Activated T-cell treated with anti-CD3 and anti-CD28 coated beads for 1 hour (primary cell): Measurements from ENCODE around the gene CDH16.
"Not testable (repeated sequence)": the region's sequence is repeated elsewhere in the genome, so short reads cannot be mapped to it uniquely, and the experiment has no call there.

Experiments used
- DNase-seq: peaks from one replicate; pipeline ENCODE4 v3.0.0-alpha.2; 2020; ENCODE audit warnings: low read depth

Gene CDH16, protein sequence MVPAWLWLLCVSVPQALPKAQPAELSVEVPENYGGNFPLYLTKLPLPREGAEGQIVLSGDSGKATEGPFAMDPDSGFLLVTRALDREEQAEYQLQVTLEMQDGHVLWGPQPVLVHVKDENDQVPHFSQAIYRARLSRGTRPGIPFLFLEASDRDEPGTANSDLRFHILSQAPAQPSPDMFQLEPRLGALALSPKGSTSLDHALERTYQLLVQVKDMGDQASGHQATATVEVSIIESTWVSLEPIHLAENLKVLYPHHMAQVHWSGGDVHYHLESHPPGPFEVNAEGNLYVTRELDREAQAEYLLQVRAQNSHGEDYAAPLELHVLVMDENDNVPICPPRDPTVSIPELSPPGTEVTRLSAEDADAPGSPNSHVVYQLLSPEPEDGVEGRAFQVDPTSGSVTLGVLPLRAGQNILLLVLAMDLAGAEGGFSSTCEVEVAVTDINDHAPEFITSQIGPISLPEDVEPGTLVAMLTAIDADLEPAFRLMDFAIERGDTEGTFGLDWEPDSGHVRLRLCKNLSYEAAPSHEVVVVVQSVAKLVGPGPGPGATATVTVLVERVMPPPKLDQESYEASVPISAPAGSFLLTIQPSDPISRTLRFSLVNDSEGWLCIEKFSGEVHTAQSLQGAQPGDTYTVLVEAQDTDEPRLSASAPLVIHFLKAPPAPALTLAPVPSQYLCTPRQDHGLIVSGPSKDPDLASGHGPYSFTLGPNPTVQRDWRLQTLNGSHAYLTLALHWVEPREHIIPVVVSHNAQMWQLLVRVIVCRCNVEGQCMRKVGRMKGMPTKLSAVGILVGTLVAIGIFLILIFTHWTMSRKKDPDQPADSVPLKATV

DNA sequence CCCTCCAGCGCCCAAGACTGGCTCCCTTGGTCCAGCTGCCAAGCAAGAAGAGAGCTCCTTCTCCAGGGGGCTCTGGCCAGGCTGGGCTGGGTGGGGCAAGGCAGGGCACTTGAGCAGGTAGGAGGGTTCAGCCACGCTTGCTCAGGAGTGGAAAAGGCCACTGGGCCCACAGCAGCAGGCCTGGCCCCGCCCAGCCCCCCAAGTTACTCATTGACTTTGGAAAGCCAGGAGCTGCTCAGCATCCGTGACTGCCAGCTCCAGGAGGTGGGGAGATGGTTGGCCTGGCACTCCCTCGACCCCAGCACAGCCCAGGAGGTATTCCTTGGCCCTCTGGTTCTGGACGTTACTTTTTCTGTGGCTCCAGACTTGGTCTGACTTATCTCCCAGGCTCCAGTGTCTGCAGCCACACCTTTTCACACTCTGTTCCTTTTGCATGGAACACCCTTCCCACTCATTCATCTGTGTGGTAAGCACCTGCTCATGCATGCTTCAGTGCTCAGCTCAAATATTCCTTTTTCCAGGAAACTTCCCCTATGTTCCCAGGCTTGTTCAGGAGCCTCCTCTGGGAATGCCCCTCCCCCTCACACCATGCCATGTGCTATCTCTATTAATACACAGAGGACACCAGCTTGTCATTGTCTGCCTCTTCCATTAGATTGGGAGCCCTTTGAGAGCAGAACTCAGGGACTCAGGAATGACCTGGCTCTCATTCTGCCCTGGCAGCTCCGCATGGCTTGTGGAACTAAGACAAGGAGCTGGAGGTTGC lies at the start of gene CDH16:
Gene CDH16, minus strand, starts transcription at position 83 of the 766 bp plus-strand sequence. CDS start 820 bp downstream, outside the sequence.
- DNase-seq, result no peak

DNA sequence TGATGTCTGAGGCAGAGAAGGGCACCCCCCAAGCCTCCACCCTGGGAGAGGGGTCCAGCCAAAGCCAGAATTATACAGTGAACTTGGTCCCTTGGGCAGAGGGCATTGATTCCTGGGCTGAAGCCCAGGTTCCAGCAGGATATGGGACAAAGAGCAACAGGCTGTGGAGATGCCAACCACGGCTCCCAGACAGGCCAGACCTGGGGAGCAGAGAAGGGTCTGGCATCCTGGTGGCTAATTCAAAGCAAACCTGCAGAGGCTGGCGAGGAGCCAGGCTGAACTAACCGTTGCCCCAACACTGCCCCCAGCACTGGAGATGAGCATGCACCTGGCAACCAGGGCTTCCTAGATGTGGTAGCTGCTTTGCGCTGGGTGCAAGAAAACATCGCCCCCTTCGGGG lies 45.4 kb upstream of the CDH16 start:
- DNase-seq, result no peak

GRCh38 chr16:66961914-66962313 lies 43.2 kb upstream of the CDH16 start:
- DNase-seq, result no peak

DNA sequence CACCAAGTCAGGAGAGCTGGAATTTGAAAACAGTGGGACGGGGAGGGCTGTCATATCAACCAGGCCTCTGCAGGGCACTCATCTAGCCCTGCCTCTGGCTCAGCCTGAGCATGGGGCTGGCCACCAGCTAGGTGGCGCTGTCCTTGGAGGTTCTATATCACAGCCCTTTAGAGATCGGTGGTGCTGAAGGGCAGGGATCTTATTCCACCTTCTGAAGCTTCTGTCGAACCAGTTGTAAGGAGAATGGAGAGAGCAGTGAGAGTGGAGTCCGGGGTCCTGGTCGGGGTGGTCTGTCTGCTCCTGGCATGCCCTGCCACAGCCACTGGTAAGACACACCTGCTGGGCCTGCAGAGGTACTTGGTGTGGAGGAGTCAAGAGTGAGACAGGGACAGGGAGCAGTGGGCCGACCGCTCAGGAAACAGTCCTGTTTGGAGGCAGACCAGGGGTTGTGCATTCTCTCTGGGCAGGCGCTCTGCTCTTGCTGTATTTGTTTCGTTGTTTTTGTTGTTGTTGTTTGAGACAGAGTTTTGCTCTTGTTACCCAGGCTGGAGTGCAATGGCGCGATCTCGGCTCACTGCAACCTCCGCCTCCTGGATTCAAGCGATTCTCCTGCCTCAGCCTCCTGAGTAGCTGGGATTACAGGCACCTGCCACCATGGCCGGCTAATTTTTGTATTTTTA lies 42.5 kb upstream of the CDH16 start, which contains the start of gene CES3:
Gene CES3, plus strand, starts transcription at position 202 of the 680 bp plus-strand sequence. Its CDS starts 42 bp downstream, at position 244.
- DNase-seq, result peak; percentile 38

DNA sequence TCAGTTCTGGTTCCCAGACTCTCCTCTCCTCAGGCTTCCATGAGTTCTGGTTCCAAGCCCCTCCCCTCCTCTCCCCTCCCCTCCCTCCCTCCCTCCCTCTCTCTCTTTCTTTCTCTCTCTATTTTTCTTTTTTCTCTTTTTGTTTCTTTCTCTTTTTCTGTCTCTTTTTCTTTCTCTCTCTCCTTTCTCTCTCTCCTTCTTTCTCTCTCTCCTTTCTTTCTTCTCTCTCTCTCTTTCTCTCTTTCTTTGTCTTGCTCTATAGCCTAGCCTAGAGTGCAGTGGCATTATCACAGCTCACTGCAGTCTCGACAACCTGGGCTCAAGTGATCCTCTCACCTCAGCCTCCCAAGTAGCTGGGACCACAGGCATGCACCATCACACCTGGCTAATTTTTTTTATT lies 41.6 kb upstream of the CDH16 start:
- no peak for DNase-seq

DNA sequence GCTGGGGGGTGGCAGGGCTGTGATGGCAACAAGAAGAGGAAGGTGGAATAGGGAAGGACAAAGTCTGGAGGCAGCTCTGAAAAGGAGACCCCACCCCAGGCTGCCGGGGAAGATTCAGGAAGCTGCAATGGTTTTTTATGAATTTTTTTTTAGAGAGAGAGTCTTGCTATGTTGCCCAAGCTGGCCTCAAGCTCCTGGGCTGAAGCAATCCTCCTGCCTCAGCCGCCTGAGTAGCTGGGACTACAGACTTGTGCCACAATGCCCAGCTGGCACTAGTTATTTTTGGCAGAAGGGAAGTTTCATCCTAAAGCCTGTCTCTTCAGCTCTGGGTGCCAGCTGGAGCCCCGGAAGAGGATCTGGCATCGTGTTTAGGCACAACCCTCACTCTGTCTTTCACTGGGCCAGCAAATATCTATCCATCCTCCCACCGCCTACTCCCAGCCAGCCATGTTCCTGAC lies 41.0 kb upstream of the CDH16 start:
- DNase-seq, result no peak

GRCh38 chr16:66958857-66959703 lies 40.4 kb upstream of the CDH16 start:
- no peak for DNase-seq

GRCh38 chr16:66956154-66956457 lies 37.4 kb upstream of the CDH16 start:
- not testable (repeated sequence) for DNase-seq

DNA sequence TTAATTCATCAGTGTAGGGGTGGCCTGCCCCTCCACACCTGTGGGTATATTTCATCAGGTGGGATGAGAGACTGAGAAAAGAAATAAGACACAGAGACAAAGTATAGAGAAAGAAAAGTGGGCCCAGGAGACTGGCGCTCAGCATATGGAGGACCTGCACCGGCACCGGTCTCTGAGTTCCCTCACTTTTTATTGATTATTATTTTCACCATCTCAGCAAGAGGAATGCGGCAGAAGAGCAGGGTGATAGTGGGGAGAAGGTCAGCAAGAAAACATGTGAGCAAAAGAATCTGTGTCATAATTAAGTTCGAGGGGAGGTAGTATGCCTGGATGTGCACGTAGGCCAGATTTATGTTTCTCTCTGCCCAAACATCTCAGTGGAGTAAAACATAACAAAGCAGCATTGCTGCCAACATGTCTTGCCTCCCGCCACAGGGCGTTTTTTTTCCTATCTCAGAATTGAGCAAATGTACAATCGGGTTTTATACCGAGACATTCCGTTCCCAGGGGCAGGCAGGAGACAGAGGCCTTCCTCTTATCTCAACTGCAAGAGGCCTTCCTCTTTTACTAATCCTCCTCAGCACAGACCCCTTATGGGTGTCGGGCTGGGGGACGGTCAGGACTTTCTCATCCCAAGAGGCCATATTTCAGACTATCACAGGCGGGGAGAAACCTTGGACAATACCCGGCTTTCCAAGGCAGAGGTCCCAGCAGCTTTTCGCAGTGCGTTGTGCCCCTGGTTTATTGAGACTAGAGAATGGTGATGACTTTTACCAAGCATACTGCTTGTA lies 36.9 kb upstream of the CDH16 start:
- not testable (repeated sequence) for DNase-seq

DNA sequence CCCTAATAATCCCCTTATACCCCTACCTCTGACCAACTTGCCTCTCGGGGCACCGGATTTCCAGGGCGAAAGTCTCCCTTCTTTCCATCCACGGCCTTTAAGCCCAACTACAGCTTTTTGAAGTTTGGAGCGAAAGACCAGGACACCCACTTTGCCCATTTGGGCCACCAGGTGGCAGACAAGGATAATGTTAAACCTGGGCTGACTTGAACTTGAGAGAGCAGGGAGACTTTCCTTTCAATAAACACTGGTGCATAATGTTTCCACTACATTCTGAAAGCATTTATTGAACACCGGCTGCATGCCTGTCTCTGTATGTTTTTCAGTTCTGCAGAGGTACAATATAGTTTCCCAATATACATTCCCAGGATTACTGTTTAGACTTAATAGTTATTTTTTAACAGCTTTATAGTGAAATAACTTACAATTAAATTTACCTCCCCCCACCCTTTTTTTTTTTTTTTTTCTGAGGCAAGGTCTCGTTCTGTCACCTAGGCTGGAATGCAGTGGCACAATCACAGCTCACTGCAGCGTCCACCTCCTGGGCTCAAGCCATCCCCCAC lies 35.5 kb upstream of the CDH16 start:
- DNase-seq, result peak; percentile 72

GRCh38 chr16:66953462-66954096 lies 34.9 kb upstream of the CDH16 start:
- no peak for DNase-seq

DNA sequence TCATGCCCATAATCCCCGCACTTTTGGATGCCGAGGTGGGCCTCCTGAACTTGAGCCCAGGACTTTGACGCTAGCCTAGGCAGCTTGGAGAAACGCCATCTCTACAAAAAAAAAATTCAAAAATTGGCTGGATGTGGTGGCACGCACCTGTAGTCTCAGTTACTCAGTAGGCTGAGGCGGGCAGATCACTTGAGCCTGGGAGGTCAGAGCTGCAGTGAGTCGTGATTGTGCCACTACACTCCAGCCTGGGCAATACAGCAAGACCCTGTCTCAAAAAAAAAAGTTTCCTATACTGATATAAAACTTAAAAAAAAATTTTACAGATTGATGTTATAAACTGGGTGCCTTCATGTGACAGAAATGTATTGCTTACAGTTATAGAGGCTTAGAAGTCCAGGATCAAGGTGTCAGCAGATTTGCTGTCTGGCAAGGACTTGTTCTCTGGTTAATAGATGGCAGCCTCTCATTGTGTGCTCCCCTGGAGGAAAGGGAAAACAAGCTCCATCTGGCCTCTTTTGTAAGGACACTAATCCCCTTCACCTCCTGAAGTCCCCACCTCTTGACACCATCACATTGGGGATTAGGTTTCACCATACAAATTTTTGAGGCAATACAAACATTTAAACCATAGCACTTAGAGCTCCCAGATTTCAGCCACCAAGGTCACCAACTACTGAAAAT lies 33.9 kb upstream of the CDH16 start:
- no peak for DNase-seq

- no peak for DNase-seq
Observed at GRCh38 chr16:66950971-66951790, 32.5 kb upstream of the CDH16 start.

DNA sequence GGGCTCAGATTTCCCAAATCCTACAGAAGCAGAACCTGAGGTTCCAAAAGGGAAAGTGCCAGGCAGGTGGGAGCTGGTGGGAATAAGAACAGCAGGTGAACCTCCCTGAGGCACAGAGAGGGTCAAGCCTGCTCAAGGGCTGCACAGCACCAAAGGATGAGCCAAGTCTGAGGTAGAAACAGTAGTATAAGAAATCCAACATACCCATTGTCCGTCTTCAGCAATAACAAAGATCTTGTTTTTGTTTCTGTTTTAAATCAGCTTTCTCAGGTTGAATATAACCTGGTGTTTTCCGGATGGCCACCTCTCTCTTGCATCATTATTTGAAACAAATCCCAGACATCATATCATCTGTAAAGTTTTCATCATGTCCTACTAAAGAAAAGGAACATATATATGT lies 31.8 kb upstream of the CDH16 start:
- no peak for DNase-seq

DNA sequence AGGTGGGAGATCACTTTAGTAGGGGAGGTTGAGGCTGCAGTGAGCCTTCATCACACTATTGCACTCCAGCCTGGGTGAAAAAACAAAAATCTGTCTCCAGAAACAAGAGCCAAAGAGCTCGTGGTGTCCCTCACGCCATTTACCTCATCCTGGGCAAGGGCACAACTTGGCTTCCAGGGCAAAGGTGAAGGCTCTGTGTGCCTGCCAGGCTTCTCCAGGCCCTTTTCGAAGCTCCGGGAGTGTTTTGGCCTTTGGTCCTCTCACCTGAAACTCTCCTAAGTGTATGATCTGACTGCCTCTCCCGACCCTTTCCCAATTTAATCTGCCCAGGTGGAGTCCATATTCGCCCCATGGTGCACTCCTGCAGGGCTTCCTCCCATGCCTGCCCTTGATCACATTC lies 30.8 kb upstream of the CDH16 start:
- no peak for DNase-seq

GRCh38 chr16:66948837-66949225 lies 30.1 kb upstream of the CDH16 start:
- DNase-seq, result no peak

DNA sequence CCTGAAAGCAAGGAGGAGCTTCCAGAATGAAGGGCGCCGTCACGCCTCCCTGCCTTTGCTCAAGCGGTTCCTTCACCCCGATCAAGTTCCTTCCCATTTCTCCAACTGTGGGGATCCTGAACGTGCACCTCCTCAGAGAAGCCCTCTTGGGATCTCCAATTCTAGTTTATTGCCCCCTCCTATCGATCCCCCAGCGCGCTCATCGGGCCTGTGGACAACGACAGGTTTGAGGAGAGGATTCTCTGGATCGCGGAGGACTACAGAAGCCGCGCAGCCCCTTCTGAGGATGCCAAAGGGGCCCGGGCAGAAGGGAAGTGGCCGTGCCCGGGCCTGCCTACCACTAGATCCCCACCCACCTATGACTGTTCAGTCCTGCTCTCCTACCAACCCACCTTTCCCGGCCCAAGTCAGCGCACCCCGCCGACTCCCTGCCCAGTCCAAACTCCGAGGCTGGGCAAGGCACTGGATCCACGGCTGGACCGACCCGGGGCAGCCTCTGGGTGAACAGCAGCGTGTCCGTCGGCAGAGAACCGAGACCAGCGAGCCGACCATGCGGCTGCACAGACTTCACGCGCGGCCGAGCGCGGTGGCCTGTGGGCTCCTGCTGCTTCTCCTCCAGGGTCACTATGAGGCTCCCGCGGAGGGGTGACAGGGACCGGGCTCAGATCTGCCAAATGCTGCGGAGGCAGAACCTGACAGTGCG lies 29.6 kb upstream of the CDH16 start:
- DNase-seq, result no peak
